ENCODE results near the gene PTPRG.

DNA sequence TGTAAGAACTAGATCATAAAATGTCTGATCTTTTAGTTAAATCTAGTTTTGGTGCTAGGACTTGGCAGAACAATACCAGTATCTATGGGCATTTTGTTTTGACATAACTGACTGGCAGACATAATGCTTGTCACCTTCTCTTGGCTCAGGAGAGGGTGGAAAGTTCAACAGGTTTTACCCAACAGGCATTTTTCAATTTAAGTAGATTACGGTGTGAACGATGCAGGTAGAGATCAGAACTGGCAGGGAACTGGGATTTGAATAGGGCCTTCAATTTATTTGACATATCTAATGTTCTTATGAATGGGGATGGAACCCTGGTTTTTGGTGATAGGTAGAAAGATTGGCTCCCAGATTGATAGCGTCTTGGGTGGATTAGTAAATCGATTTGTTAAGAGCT is 460.9 kb downstream of the PTPRG start:
- no peak for TF ChIP-seq POLR2A (IDR thresholded peaks at IDR 0.05)
- TF ChIP-seq, protein P1, sequence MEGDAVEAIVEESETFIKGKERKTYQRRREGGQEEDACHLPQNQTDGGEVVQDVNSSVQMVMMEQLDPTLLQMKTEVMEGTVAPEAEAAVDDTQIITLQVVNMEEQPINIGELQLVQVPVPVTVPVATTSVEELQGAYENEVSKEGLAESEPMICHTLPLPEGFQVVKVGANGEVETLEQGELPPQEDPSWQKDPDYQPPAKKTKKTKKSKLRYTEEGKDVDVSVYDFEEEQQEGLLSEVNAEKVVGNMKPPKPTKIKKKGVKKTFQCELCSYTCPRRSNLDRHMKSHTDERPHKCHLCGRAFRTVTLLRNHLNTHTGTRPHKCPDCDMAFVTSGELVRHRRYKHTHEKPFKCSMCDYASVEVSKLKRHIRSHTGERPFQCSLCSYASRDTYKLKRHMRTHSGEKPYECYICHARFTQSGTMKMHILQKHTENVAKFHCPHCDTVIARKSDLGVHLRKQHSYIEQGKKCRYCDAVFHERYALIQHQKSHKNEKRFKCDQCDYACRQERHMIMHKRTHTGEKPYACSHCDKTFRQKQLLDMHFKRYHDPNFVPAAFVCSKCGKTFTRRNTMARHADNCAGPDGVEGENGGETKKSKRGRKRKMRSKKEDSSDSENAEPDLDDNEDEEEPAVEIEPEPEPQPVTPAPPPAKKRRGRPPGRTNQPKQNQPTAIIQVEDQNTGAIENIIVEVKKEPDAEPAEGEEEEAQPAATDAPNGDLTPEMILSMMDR (IDR thresholded peaks at IDR 0.05), result no peak

All from adrenal gland (tissue), 5 donors.